HG02678 (cell line): ENCODE results near the gene ITGA7.

Experiments
- ATAC-seq: cut with Tn5 transposase; IDR thresholded peaks from one replicate; pipeline ENCODE4 v1.9.1; 2021; ENCODE audit warnings: mild to moderate bottlenecking, moderate library complexity; ENCODE audit not compliant: unreplicated experiment

Gene ITGA7, protein sequence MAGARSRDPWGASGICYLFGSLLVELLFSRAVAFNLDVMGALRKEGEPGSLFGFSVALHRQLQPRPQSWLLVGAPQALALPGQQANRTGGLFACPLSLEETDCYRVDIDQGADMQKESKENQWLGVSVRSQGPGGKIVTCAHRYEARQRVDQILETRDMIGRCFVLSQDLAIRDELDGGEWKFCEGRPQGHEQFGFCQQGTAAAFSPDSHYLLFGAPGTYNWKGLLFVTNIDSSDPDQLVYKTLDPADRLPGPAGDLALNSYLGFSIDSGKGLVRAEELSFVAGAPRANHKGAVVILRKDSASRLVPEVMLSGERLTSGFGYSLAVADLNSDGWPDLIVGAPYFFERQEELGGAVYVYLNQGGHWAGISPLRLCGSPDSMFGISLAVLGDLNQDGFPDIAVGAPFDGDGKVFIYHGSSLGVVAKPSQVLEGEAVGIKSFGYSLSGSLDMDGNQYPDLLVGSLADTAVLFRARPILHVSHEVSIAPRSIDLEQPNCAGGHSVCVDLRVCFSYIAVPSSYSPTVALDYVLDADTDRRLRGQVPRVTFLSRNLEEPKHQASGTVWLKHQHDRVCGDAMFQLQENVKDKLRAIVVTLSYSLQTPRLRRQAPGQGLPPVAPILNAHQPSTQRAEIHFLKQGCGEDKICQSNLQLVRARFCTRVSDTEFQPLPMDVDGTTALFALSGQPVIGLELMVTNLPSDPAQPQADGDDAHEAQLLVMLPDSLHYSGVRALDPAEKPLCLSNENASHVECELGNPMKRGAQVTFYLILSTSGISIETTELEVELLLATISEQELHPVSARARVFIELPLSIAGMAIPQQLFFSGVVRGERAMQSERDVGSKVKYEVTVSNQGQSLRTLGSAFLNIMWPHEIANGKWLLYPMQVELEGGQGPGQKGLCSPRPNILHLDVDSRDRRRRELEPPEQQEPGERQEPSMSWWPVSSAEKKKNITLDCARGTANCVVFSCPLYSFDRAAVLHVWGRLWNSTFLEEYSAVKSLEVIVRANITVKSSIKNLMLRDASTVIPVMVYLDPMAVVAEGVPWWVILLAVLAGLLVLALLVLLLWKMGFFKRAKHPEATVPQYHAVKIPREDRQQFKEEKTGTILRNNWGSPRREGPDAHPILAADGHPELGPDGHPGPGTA

DNA sequence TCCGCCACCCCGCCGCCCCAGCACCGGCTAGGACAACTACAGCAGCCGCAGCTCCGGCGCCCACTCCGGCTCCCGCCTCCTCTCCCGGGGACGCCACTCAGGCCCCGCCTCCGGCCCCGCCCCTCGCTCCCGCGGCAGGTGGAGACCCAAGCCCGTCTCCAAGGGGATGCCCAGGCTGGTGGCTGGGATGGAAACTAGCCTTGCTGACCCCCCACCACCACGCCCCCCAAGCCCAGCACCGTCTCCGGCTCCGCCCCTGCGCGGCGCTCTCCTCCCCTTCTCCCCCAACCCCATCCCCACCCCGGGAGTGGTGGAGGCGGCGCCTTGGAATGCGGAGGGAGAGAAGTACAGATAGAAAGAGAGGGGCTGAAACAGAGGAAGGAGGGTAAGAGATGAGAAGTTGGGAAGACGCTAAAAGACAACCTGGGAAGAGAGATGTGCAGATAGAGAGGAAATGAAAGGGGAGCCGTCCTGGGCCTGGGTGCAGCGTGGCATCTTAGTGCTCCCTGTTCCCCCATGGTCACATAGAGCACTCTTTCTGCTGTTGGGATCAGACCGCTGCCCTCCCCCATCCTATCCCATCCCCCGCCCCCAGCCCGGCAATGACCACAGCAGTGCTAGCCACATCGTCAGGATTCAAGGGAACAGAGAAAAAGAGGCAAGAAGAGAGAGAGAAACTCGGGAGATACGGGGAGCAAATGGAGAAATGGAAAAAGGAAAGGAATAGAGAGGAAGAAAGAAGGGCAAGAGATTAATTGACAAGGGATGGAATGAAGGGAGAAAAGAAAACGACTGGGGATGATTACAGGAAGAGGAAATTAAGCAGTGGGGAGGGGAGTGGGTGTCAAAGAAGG, at the start of gene ITGA7:
TSS of gene ITGA7 (minus strand) at position 64 of the 854 bp plus-strand sequence. CDS start 222 bp downstream, outside the sequence.
- ATAC-seq: peak; percentile 63

DNA sequence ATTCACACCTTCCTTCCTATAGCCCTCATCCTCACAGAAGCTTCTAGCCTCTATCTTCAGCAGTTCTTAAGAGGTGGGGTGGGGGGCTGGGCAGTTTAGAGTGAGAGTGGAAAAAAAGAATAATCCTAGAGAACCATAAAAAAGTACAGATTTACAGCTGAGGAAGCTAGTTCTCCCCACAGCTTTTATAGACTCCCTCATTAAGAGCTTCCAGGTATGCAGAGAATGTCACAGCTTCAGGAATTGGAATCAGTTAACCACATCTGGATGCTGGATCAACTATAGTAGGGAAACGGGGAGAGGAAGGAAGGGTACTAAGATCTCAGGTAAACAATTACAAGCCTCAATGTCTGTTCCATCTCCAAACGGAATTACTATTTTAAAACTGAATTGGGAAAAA, 47.5 kb upstream of the ITGA7 start:
- no peak for ATAC-seq

DNA sequence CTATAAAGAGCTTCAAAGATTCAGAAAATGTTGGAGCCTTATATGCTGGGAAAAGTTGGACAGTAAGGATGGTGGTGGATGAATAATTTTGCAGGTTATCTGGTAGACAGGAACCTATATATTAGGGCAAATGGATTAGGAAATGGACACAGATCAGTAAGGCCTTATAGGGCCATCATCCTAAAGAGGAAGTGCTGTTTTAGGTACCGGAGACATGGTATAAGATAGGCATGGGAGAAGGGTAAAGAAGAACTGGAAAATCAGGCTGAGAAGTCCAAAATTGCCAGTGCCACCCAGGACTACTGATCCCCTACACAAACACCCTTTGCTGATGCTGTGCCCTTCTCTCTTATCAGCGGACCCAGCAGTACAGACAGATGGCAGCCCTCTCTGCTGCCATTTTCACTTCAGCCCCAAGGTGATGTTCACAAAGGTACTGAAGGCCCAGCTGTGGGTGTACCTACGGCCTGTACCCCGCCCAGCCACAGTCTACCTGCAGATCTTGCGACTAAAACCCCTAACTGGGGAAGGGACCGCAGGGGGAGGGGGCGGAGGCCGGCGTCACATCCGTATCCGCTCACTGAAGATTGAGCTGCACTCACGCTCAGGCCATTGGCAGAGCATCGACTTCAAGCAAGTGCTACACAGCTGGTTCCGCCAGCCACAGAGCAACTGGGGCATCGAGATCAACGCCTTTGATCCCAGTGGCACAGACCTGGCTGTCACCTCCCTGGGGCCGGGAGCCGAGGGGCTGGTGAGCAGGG, 40.7 kb upstream of the ITGA7 start:
- no peak for ATAC-seq

DNA sequence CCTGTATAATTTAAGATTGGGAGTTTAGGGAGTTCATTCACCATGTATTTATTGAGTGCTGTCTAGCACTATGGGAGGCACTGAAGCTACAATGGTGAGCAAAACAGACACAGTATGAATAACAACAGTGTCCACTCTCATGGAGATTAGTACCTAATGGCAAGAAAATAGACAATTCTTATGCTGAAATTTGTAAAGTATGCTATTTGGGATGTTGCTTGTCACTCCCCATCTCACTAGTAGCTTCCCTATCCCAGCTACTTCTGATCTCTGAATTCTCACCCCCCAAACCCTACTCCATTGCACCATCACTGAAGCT, 39.2 kb upstream of the ITGA7 start:
- no peak for ATAC-seq

DNA sequence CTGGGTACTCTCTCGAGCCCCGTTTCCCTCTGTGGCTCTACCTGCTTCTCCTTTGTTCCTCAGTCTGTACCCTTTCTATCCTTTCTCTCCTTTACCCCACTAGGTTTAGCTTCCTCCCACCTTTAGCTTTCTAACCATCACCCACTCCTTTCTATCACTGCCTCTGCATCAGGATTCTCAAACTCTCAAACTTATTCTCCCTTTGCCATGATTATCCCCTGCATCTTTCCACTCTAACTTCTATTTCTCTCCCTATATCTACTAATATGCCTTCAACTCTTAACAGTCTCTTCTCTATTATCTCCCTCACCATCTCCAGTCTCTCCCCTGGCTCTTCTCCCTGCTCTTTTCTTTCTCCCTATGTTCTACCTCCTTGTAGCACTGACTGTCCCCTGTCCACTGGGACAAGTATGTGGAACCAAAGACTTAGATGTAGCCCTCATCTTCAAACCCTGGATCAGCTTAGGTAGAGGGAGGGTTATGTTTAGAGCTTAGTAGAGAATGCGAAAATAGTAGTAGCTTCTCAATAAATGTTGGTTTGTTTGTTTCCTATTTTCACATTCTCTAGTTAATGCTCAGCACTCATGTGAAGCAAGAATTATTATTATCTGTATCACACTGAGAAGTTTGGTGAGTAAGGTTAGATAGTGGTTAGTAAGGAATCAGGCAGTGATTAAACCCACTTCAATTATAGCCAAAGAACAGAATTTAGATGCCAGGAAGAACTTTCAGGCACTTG, 38.6 kb upstream of the ITGA7 start:
- no peak for ATAC-seq

DNA sequence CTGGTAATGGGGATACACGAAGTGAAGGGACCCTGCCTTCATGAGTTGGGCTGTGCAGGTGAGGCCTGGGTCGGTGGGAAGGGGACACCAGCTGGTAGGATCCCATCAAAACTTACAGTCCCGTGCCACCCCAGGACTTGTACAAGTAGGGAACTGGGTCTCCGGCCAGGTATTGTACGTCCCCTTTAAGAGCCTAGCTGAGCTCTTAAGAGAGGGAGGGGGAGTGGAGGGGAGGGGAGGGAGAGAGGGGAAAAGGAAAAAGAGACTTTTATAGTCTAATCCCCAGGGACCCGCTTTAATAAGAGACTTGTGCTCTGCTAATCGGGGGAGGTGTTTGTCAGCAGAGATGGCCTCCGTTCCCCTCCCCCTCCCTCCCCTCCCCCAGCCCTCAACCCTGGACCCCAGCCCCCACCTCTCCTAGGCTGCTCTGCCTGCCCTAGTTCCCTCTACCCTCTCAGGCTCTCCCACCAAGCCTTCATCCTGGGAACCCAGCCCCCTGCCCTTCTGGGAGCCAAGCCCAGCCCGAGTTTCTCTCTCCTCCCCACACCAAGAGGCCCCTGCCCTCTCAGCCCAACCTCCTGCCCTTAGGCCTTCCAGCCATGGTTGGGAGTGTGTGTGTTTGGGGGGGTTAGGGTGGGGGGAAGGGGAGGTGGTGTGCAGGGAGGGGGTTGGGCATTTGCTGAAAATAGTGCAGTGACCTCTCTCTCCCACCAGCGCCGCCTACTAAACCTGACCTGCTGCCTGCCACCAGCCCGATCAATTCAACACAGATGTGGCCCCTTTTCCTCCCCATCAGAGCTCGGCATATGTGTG, 37.9 kb upstream of the ITGA7 start:
- no peak for ATAC-seq

DNA sequence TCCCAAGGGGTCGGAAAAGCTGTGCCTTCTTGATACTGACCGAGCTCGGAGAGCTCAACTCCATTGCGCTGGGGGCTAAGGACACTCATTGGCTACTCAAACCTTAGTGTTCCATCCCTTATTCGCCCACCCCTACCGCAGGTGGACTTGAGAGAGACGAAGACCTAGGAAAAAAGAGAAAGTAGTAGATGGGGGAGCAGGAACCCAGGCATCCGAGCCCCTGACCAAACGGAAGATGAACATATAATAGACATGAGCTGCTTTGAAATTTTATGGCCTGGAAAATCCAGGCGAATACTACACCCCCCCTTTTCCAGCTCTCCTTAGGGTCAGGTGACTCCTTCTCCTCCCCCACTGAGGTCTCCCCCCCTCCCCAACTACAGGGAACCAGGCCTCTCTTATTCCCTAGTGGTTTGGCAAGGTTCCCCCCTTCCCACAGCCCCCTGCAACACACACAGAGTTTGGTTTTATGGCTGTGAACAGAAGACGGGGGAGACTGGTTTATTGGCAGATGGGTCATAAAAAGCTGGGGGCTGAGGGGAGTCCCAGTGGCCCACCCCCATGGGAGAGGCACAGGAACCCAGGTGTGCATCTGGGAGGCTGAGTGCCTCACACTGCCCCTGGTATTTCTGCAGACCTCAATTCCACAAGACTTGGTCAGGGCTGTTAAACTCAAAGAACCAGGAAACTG, 36.8 kb upstream of the ITGA7 start:
- ATAC-seq: no peak

DNA sequence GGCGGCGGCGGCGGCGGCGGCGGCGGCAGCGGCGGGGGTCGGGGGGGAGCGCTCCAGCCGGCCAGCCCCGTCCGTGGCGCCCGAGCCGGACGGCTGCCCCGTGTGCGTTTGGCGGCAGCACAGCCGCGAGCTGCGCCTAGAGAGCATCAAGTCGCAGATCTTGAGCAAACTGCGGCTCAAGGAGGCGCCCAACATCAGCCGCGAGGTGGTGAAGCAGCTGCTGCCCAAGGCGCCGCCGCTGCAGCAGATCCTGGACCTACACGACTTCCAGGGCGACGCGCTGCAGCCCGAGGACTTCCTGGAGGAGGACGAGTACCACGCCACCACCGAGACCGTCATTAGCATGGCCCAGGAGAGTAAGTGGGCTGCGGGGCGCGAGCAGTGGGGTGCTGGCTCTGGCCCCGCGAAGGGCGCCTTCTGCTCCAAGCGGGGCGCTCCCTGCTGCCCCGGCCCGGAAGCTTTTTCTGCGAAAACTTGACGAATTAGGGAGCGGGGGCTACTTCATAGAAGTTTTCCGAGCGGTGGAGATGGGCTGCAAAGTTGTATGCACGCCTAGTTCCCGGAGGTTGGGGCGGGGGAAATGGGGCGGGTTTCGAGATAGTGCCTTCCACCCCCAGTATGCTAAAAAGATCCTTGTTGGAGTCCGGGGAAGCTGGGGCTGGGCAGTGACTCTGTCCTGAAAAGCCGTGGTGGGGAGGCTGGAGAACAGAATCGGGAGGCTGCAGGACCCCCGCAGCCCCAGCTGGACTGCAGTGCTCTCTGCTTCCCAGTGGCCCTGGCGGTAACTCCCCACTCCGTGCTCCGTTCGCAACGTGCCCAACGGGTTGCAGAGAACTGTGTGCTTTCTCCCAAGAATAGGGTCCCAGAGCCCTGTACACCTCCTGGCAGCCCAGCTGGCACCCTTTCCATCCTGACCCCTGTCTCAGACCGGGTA, 36.0 kb upstream of the ITGA7 start:
- peak; percentile 48 for ATAC-seq

DNA sequence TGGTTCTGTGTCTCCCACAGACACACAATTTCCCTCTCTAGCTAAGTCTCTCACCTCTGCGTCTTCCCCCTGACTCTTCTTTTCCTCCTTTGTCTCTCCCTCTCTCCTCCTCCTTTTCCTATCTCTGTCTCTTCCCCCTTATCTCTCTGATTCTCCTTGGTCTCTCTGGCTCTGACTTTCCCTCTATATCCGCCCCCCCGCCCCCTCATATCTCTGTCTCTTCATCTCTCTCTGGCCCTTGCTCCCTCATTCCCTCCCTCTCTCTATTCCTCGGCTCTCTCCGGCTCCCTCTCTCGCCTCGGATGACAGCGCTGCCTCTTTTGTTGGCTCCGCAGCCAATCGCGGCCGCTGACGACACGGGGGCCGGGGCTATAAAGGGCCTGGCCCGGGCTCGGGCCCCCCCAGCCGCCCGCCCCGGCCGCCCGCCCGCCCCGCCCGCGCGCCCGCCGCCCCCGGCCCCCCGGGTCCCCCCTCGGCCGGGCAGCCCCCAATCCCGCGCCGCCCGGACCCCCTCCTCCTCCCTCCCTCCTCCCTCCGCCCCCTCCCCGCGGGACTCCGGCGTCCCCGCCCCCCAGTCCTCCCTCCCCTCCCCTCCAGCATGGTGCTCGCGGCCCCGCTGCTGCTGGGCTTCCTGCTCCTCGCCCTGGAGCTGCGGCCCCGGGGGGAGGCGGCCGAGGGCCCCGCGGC, 35.2 kb upstream of the ITGA7 start, which contains the start of gene GDF11:
TSS of gene GDF11 (plus strand) at position 404 of the 687 bp plus-strand sequence. CDS start at position 599, 195 bp downstream.
- ATAC-seq: peak; percentile 48

DNA sequence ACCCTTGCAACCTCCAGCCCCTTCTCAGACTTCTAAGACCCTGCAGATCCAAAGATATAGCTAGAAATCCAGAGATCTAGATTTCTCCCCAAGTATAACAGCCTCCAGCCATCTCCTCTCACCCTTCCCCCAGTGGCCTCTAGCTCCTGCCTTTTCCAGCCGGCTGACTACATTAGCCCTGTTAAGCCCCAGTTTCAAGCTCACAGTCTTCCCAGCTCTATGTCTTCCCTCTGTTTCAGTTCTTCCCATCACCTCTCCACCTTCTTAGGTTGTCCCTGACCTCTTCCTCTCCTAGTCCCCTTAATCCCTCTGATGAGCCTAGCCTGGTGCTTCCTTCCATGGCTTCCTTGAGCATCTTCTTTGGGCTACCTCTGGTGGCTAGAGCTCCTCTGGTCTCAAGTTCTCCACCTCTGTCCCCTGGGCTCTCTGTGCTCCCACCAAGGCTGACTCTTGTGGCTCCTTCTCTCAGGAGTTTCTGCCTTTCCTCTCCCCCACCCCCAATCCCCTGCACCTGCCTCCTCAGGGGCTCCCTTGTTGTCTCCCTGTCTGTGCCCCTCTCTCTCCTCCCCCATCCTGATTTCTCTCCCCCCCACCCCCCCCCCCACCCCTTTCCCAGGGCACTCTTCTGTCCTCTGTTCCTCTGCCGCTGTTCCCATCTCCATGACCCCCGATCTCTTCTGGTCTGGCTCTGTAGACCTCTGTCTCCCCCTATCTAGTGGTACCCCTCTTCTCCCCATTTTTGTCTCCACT, 34.4 kb upstream of the ITGA7 start:
- ATAC-seq: no peak

DNA sequence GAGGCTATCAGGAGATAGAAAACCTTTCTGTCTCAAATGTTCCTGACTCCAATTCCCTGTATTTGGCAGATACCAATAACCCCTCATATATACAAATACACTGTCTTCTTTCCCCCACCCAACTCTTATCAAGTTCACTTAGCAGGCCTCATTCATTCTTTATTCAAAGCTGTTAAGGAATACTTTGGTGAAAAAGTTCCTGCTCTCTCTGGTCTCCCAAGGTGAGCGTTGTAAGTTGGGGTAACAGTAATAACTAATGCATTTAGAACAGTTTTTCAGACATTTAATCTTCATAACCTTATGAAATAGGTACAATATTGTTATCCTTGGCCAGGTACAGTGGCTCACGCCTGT, 31.3 kb upstream of the ITGA7 start:
- ATAC-seq: no peak

DNA sequence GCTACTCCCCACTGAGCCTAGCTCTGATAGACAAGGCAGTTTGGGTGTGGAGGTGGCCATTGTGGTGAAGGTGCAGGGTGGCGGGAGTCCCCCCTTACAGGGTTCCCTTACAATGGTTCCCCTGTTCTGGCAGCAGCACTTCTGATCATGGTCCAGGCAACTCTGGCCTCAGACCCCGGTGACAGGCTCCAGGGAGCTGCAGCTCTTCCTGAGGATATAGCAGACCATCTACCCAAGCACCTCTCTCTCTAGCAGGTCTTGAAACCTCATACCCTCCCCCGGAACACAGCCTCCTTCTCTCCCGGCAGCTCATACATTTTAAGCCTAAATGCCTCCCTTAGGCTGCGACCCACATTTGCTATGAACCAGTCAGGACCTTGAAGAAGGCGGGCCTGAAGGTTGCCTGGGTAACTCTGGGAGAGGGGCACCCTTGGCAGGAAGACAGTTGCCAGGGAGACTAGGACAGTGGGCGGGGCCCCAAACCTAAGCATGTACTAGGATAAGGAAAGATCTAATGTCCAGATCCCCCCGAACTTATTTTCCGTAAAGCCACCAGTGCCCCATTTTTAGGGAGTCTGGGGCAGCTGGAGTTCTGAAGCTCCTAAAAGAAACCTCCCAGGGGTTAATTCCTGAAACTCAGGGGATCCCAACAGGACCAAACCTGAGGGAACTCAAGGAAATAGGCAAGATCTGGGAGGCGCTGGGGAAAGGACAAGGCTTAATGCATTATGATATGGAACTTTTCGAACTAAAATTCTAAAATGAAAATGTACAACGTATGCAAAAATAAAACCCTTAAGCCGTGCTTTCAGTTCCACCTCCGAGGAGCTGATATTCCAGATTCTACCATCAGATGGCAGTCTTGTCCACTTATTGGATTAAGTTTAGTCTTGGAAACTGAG, 30.7 kb upstream of the ITGA7 start:
- peak; percentile 86 for ATAC-seq

DNA sequence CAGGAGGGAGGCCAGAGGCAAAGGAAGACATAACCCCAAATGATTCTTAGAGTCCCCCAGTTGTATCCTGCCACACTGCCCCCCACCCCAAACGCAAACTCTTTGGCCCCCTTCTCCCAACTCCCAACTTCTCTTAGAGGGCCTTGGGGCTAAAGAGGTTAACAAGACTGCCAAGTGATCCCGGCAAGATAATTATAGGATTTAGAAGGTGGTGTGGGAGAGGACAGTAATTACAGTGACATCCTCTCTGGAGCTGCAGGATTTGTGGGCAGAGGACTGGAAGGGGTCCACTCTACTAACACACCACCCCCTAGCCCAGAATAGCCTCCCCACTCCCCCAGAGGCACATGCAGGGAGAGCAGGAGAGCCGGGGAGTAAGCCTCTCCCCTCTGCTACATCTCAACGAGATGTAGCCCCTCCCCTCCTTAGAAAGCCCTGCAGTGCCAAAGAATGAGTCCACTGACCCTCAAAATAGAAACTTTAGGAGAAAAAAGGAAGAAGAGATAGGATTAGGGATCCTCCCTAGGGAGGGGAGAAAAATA, 29.9 kb upstream of the ITGA7 start:
- ATAC-seq: no peak
